Raji (cell line): ENCODE measurements around the gene LRRC28.

Experiments used
- POLR2A ChIP-seq: IDR thresholded peaks from 2 replicates; pipeline ENCODE4 v1.6.1; 2011; ENCODE audit warnings: low read depth, low read length, control low read depth; ENCODE audit not compliant: insufficient read depth

LRRC28 gene

GRCh38 chr15:99406716-99407487 is 155.6 kb downstream of the LRRC28 start:
- no peak for TF ChIP-seq POLR2A

- TF ChIP-seq POLR2A, result no peak
Measured at GRCh38 chr15:99407716-99408115, 156.4 kb downstream of the LRRC28 start.

- no peak for TF ChIP-seq POLR2A
Measured at GRCh38 chr15:99408236-99409096, 157.2 kb downstream of the LRRC28 start.

GRCh38 chr15:99409097-99409473 is 157.8 kb downstream of the LRRC28 start:
- no peak for TF ChIP-seq POLR2A

GRCh38 chr15:99409560-99409959 is 158.3 kb downstream of the LRRC28 start:
- no peak for TF ChIP-seq POLR2A

GRCh38 chr15:99410477-99410876 is 159.2 kb downstream of the LRRC28 start:
- no peak for TF ChIP-seq POLR2A

- TF ChIP-seq POLR2A, result no peak
Measured at GRCh38 chr15:99411234-99411633, 160.0 kb downstream of the LRRC28 start.

- no peak for TF ChIP-seq POLR2A
Measured at GRCh38 chr15:99412082-99412481, 160.8 kb downstream of the LRRC28 start.

- TF ChIP-seq POLR2A, result no peak
Measured at GRCh38 chr15:99412626-99413025, 161.3 kb downstream of the LRRC28 start.

GRCh38 chr15:99413955-99414754 is 162.9 kb downstream of the LRRC28 start:
- no peak for TF ChIP-seq POLR2A

- no peak for TF ChIP-seq POLR2A
Measured at GRCh38 chr15:99414755-99415731, 163.8 kb downstream of the LRRC28 start.

GRCh38 chr15:99416191-99417188 is 165.2 kb downstream of the LRRC28 start:
- TF ChIP-seq POLR2A, result no peak

- no peak for TF ChIP-seq POLR2A
Measured at GRCh38 chr15:99421172-99421656, 169.9 kb downstream of the LRRC28 start.

- TF ChIP-seq POLR2A, result no peak
Measured at GRCh38 chr15:99421758-99422157, 170.5 kb downstream of the LRRC28 start.
